Measurements from ENCODE around the gene KIAA1217.

DNA sequence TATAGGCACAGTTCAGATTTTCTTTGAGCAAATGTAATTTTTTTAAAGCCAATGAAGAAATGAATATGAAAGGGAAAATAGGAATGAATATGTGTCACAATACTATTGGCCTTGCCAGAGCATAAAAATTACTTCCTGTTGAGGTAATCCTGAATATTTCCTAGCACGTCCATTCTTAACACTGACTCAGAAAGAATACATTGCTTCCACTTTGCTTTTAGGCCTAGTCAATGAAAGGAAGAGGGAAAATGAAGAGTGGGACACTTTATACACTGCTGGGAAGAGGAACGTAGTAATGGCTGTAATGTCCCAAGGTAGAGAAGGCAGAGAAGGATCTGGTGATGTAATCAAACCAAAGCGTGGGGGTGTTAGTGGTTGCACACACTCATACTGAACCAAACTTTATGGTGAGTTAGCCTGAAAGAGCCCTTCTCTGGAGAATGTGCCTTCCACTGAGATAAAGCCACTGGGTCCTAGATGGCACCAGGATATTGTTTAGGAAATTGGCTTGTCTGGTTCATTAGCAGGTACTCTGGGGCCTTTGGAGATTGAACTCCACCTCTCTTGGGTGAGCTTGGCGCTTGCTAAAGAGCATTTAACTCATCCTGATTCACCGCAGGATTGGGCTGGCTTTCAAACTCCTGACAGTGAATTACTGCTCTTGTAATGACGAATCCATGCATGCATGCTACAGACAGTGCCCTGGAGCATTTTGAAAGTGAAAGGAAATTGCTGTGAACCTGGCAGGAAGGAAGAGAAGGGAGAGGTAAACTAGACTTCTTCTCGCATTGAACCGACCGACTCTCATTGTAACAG is 254.9 kb downstream of the KIAA1217 start:
- TF ChIP-seq, protein P1, sequence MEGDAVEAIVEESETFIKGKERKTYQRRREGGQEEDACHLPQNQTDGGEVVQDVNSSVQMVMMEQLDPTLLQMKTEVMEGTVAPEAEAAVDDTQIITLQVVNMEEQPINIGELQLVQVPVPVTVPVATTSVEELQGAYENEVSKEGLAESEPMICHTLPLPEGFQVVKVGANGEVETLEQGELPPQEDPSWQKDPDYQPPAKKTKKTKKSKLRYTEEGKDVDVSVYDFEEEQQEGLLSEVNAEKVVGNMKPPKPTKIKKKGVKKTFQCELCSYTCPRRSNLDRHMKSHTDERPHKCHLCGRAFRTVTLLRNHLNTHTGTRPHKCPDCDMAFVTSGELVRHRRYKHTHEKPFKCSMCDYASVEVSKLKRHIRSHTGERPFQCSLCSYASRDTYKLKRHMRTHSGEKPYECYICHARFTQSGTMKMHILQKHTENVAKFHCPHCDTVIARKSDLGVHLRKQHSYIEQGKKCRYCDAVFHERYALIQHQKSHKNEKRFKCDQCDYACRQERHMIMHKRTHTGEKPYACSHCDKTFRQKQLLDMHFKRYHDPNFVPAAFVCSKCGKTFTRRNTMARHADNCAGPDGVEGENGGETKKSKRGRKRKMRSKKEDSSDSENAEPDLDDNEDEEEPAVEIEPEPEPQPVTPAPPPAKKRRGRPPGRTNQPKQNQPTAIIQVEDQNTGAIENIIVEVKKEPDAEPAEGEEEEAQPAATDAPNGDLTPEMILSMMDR (conservative IDR thresholded peaks at IDR 0.05; ENCODE audit: low read length): no peak
- no peak for TF ChIP-seq EZH2phosphoT487 (IDR thresholded peaks at IDR 0.05; ENCODE audit: borderline replicate concordance)
